Measurements from ENCODE around the gene MUC4.
"Not testable (repeated sequence)": the region's sequence is repeated elsewhere in the genome, so short reads cannot be mapped to it uniquely, and the experiment has no call there.

MUC4 gene

DNA sequence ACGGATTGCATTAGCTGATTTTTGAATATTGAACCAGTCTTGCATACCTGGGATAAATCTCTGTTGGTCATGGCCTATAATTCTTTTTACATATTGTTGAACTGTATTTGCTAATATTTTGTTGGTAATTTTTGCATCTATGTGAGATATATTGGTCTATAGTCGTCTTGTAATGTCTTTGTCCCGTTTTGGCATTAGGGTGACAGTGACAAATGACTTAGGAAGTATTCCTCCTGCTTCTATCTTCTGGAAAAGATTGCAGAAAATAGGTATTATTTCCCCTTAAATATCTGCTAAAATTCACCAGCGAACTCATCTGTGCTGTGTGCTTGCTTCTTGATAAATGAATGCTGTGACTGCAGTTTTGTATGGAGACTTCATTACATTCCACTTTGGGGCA, 67.3 kb downstream of the MUC4 start:
- no peak for DNase-seq (ENCODE audit: low read depth, low spot score)

DNA sequence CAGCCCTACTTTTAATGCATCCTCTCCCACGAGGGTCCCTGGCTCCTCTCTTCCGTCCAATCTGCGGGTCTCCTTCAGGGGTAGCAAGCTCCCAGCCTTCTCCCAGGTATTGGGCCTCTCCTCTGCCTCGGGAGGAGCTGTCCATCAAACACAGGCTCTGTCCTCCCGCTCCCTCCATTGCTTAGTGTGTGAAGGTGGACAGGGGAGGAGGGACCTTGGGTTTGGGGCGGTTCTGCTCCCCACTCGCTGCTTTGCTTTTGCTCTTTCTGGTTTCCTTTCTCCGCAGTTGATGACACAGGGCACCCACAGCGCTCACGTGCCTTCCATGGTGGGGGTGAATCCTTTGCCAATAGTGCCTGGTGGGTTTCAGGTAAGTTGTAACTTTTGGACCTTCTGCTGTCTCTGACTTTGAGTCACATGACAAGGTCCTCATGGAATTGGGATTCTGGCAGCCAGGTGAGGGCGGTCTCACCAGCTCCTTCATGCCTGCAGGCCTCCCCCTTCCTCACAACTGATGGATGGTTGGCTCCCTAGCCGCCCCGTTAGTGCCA, 72.1 kb downstream of the MUC4 start:
- DNase-seq (ENCODE audit: low read depth, low spot score): no peak

DNA sequence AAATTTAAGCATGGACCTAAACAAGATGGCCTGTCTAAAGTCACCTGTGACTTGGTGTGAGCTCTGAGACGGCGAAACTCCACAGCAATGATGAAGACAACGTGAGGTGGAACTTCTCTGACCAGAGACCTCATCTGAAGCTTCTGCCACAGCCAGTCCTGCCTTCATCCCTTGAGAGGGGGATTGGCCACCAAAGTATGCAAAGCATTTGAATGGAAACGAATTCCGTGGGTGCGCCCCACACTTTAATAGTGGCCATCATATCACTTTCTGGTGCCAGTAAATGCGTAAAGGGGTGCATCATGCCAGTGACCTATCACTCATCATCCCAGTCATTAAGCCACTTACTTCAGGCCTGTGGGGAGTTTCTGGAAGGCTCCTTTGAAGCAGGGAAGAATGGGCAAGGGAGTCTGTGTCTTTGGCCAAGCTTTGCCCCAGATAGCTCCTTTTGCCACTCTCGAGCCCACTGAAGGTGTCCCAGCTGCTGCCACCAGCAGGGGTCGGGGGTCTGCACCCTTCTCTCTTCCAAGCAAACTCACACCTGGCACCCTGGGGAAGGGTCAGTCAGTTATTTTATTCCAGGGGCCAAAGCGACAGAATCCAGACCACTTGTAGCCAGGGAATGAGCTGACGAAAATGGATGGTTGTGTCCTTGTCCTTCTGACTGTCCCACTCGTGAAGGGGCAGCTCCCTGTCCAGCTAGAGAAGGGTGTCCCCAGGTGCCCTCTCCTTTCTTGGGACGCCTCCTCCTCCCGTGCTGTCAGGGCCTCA, 73.3 kb downstream of the MUC4 start:
- DNase-seq (ENCODE audit: low read depth, low spot score): no peak

DNA sequence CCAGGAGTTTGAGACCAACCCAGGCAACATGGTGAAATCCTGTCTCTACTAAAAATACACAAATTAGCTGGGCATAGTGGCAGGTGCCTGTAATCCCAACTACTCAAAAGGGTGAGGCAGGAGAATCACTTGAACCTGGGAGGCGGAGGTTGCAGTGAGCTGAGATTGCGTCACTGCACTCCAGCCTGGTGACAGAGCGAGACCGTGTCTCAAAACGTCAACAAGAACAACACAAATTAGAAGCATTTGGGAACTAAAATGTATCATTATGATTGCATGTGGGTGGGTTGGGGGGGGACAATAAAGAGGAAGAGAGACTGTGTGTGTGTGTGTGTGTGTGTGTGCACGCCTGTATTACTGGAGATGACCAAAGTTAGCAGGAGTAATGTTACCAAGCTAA, 73.9 kb downstream of the MUC4 start:
- not testable (repeated sequence) for DNase-seq (ENCODE audit: low read depth, low spot score)

DNA sequence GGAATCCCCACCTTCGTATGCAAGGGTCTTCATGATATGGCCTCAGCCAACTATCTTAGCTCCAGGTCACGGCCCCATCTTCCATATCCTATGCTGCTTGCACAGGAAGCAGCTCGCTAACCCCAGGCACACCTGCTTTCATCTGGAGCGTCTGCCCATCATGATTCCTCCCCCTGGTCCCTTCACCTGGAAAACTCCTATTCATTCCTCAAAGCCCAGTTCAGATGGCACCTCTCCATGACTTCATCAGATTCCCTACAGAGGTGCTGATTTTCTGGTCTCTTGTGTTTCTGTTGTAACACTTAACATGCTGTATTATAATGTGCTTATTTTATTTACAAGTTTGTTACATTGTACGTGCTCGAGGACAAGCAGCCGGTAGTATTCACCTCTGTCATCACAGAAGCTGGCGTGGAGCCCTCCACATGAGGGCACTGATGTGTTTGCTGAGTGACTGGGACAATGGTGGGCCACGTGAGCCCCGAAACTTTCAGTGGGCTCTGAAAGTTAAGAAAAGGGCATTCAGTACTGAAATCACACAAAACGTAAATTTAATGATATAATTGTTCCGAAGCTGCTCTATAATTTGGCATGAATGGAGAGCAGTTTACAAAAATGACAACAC, 74.8 kb downstream of the MUC4 start:
- no peak for DNase-seq (ENCODE audit: low read depth, low spot score)

DNA sequence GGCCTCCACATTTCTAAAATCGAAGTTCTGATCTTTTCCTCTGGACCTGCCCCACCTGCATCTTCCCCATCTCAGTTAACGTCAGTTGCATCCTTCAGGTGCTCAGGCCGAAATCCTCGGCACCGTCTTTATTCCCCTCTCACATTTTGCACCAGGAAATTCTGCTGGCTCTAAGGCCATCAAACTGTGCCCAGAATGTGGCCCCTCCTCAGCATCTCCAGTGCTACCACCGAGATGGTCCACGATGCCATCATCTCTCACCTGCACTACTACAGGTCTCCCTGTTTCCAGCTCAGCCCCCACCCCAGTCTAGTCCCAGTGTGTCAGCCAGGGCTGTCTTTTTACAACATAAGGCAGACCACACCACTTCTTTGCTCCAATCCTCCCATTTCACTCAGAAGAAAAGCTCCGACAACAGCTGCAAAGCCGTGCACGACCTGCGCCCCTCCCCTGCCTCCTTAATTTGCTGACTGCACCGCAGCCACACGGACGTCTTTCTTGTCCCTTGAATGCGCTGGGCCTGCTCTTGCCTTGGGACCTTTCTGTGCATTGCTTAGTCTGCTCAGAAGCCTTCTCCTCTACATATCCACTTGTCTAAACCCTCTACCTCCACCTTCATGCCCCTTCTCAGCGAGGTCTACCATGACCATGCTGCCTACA, 76.6 kb downstream of the MUC4 start:
- no peak for DNase-seq (ENCODE audit: low read depth, low spot score)

DNA sequence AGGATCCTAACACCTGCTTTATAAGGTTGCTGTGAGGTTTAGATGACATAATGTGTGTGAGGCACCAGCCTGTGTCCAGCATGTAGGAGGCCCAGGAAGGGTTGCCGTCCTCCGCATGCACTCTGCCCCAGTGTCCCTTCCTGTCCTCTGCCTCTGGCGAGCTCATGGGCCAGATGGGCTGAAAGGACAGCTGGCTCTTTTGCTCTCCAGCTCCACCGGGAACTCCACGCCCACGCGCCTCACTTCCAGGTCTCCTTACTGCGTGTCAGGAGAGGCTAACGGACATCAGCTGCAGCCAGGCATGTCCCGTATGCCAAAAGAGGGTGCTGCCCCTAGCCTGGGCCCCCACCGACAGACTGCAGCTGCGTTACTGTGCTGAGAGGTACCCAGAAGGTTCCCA, 78.8 kb downstream of the MUC4 start:
- DNase-seq (ENCODE audit: low read depth, low spot score): no peak

DNA sequence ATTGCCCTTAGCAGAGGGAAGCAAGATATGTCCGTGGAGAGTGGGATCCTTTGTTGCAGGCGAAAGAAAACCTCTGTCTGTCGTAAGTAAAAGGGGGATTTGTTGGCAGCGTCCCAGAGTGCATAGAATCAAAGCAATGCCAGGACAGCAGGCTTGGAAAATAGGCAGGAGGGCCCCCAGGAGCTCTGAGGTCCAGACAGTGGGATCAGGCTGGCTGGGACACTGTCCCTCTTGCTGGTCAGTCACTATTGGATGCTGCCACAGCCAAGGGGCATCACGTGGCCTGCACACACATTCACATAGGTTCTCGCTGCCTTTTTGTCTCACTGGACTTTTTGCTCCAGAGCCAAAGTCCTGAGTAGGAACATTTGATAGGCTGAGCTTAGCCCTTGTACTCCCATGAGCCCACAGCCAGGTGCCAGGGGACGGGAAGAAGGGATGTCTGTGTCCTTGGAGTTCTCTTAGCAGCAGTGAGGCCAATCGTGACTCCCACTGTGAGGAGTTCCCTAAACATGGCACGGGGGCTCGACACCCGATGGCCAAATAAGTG, 80.3 kb downstream of the MUC4 start:
- DNase-seq (ENCODE audit: low read depth, low spot score): no peak

DNA sequence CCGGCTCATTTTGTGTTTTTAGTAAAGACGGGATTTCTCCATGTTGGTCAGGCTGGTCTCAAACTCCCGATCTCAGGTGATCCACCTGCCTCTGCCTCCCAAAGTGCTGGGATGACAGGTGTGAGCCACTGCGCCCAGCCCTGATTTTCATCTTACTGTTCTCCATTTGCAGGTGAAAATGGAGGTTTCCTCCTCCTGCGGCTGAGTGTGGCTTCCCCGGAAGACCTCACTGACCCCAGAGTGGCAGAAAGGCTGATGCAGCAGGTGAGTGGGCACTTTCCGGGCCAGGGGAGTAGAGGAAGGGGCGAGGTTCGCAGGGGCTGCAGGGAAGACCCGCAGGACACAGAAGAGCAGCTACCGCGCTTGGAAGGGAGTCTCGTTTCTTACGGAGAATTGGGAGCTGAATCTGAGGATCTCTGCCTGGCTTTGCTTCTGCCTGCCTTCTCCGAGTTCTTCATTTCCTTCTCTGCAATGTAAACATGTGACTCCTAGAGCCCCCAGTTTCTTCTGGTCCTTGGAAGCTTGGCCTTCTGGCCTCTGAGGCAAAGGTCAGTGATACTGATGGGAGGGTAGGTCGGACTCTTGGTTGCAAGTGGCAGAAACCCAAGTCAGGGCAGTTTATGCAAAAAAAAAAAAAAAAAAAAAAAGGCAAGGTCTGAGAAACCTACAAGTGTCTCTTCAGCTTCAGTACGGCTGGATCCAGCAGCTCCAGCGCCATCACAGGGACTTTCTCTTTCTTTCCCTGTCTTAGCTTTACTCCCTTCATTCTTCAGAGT, 82.1 kb downstream of the MUC4 start:
- DNase-seq (ENCODE audit: low read depth, low spot score): no peak

DNA sequence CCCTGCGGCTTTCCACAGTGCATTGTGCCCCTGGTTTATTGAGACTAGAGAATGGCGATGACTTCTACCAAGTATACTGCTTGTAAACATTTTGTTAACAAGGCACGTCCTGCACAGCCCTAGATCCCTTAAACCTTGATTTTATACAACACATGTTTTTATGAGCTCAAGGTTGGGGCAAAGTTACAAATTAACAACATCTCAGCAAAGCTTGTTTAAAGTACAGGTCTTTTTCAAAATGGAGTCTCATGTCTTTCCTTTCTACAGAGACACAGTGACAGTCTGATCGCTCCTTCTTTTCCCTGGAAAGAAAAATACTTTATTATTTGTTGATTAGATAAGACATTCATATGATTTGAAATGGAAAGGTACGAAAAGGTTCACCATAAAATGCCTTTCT, 82.9 kb downstream of the MUC4 start:
- DNase-seq (ENCODE audit: low read depth, low spot score): not testable (repeated sequence)

DNA sequence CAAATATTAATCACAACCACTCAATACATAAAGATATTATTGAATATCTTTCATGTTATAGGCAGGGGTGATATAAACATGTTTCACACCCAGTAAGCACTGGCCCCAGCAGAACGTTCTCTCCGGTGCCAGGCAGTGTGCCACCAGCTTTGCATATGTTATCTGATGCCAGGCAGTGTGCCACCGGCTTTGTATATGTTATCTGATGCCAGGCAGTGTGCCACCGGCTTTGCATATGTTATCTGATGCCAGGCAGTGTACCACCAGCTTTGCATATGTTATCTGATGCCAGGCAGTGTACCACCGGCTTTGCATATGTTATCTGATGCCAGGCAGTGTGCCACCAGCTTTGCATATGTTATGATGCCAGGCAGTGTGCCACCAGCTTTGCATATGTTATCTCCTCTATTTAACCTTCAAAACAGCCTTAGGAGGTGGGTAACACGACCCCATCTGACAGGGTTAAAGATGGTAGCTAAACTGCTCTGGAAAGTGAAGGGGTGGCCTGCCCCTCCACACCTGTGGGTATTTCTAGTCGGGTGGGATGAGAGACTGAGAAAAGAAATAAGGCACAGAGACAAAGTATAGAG, 84.0 kb downstream of the MUC4 start:
- DNase-seq (ENCODE audit: low read depth, low spot score): no peak

DNA sequence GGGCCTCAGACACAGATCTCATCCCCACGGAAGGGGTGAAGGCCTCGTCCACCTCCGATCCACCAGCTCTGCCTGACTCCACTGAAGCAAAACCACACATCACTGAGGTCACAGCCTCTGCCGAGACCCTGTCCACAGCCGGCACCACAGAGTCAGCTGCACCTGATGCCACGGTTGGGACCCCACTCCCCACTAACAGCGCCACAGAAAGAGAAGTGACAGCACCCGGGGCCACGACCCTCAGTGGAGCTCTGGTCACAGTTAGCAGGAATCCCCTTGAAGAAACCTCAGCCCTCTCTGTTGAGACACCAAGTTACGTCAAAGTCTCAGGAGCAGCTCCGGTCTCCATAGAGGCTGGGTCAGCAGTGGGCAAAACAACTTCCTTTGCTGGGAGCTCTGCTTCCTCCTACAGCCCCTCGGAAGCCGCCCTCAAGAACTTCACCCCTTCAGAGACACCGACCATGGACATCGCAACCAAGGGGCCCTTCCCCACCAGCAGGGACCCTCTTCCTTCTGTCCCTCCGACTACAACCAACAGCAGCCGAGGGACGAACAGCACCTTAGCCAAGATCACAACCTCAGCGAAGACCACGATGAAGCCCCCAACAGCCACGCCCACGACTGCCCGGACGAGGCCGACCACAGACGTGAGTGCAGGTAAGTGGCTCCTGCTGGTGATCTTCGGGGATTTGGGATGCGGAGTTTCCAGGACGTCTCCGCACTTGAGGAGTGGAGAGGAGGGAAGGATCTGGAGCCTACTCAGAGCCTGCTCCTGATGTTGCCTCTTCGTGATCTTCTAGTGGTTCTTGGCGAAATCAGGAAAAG, 85.6 kb downstream of the MUC4 start:
- not testable (repeated sequence) for DNase-seq (ENCODE audit: low read depth, low spot score)

DNA sequence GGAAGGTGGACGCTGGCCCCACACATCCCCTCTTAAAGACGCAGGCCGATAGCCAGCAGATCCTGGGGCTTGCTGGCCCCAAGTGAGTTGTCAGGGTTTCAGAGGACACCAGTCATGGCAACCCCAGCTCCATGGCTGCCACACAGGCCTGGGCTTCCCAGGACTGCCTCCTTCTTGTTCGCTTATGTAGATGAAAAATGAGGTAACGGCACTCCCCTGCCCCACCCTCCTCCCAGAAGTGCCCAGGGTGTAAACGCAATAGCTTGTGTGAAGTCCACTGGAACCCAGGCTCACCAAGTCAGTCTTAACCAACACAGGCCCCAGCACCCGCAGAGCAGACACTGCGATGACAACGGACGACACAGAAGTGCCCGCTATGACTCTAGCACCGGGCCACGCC, 87.4 kb downstream of the MUC4 start:
- DNase-seq (ENCODE audit: low read depth, low spot score): not testable (repeated sequence)

DNA sequence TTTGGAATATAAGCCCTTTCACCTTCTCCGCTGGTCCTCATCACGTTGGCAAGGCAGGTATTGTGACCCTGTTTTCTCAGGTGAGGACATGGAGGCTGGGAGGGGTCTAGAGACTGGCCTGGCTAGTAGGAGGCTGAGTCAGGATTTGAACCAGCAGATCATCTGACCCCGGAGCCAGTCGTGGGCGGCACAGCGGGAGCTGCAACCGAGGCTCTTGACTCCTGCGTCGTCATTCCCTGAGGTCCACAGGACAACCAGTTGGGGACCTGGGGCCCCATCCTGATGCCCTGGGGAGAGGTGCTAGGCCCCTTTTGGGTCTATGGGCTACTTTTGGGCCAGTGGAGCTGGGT, 88.8 kb downstream of the MUC4 start:
- not testable (repeated sequence) for DNase-seq (ENCODE audit: low read depth, low spot score)

DNA sequence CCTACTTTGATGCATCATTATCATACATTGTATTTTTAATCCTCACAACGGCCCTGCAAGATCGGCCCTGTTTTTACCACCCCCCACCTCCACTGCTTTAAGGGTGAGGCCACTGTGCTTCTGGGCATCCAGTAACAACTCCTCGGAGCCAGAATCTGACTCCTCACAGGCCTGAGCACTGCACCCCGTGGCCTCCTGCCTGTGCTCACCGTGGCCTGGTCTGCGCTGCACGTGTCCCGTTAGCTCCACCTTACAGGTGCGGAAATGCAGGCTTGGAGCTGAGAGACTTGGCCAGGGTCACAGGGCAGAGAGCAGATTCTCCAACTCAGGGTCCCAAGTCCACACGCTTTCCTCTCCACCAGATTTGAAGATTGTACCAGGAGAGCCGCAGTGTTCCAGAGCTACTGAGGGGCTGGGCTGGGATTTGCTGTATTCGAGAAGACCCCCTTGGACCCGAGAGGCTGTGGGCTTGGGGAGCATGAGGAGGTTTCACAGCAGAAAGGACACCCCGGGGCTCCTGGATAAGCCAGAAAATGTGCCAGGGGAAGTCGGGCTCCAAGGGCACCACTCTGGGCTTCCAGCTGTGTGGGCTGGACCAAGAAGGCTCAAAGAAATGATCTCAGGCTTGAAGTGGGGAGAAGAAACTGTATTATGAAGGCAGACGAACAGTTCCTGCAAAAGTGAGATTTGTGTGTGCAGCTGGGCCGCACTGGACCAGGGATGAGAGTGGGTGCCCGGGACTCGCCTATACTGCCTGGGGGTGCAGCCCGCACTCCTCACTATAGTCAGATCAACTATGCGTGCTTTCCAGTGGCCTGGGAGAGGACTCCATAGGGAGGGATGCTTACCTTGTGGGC, 89.4 kb downstream of the MUC4 start:
- DNase-seq (ENCODE audit: low read depth, low spot score): not testable (repeated sequence)

DNA sequence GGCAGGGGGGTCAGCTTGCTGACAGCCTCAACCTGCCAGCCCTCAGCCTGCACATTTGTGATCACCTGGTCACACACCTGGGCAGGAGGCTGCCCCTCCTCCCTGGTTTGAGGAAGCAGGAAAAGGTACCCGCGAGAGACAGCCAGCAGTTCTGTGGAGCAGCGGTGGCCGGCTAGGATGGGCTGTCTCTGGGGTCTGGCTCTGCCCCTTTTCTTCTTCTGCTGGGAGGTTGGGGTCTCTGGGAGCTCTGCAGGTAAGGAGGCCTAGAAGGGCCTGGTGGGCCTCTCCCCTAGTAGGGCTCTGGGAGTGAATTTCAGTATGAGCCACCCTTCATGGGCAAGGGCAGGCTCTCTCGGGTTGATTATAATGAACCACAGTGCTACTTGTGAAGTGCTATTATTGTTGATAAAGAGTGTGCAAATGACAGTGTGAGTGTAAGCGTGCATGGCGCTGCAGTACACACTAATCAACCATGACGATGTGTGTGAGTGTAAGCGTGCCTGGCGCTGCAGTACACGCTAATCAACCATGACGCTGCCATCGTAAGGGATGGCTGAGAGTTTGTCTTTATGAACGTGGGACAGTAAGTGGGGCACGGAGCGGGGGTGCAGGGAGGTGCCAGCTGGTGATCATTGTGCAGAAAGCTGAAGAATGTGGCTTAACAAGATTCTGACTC, 90.8 kb downstream of the MUC4 start, which contains the start of gene MUC20:
TSS of gene MUC20 (plus strand) at position 148 of the 676 bp plus-strand sequence. CDS start at position 178, 30 bp downstream.
- DNase-seq (ENCODE audit: low read depth, low spot score): not testable (repeated sequence)

DNA sequence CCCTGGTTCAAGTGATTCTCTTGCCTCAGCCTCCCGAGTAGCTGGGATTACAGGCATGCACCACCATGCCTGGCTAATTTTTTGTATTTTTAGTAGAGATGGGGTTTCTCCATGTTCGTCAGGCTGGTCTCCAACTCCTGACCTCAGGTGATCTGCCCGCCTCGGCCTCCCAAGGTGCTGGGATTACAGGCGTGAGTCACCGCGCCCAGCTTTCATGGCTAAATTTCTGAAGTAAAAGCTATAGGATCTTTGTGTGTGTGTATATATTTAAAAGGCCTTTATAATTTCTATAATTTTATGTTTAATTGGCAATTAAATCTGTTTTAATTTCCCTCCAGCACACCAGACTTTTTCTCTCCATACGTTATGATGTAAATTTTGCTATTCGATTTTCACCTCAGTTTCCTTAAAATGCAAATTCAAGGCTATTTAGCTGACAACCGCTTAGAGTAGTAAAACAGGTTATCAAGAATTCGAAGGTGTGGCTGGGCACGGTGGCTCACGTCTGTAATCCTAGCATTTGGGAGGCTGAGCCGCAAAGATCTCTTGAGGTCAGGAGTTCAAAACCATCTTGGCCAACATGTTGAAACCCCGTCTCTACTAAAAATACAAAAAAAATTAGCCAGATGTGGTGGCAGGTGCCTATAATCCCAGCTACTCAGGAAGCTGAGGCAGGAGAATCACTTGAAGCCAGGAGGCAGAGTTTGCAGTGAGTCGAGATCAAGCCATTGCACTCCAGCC, 92.0 kb downstream of the MUC4 start:
- DNase-seq (ENCODE audit: low read depth, low spot score): not testable (repeated sequence)

DNA sequence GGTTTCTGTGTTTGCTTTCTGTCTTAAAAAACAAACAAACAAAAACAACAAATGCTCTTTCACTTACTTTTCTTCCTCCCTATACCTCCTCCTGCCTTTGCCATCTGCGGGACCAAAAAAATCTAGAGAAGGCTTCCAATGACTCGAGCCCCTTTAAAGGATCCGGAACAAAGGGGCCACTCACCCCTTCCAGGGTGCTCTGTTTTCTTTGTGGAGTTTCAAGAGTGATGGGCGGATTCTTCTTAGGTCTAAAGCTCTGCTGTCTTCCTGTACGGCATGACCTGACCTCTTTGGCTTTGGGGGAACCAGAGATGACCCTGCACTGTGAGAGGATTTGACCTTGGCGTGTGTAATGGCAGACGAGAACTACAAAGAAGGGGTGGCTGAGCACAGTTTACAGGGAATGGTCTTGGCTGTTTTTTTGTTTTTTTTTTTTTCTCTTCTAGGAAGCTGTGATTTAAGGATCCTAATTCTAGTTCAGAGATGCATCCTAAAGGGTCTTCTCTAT, 93.2 kb downstream of the MUC4 start:
- no peak for DNase-seq (ENCODE audit: low read depth, low spot score)

Data from smooth muscle cell of the brain vasculature (primary cell).